ENCODE data around the gene MGAT5. TPM values are rescaled to one million over a fixed set of nuclear protein-coding genes. Genes with fewer than 3 reads are reported as not detected.
"Not testable (repeated sequence)": the region's sequence is repeated elsewhere in the genome, so short reads cannot be mapped to it uniquely, and the experiment has no call there.

The MGAT5 gene
- total and polyA plus RNA-seq, 7 donors, result 1.1 to 7.0 (median 2.1) TPM

DNA sequence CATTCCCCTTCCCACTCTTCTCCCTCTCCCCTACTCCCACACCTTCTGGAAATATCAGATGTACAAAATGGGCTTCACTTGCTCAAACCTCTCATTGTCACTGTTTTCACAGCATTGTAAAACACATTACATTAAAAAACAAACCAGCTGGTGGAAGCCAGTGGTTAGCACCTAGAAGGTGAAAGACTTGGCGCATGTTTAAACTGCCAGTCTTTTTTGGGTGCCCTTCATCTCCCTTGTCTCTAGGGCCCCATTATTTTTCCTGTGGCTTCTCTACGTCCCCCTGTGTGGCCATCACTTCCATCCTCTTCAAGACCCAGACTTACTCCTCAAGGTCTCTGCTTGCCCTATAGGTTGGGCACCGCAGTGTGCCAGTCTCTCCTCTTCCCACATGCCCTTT, 34.9 kb downstream of the MGAT5 start:
- DNase-seq, result no peak
- TF ChIP-seq, protein P1, sequence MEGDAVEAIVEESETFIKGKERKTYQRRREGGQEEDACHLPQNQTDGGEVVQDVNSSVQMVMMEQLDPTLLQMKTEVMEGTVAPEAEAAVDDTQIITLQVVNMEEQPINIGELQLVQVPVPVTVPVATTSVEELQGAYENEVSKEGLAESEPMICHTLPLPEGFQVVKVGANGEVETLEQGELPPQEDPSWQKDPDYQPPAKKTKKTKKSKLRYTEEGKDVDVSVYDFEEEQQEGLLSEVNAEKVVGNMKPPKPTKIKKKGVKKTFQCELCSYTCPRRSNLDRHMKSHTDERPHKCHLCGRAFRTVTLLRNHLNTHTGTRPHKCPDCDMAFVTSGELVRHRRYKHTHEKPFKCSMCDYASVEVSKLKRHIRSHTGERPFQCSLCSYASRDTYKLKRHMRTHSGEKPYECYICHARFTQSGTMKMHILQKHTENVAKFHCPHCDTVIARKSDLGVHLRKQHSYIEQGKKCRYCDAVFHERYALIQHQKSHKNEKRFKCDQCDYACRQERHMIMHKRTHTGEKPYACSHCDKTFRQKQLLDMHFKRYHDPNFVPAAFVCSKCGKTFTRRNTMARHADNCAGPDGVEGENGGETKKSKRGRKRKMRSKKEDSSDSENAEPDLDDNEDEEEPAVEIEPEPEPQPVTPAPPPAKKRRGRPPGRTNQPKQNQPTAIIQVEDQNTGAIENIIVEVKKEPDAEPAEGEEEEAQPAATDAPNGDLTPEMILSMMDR (IDR thresholded peaks at IDR 0.05), result no peak
- WGBS, 3 donors, result 94 to 98% (median 97%) methylated on average over 3 of the region's 3 CpGs
- Histone ChIP-seq H3K4me3 (no peak overlapping the region), H3K27ac (no peak overlapping the region), H3K4me1 (no peaks in the 10 kb centered on the region), H3K9me3 (no peaks in the 10 kb centered on the region), H3K27me3 (ENCODE audit: insufficient read depth in 3 of 3, low read length in 2 of 3) (no peaks in the 10 kb centered on the region), H3K36me3 (ENCODE audit: insufficient read depth in 1 of 2, low read depth in 1 of 2) (no peaks in the 10 kb centered on the region)
- intact Hi-C loops (cut with DNase I), result no loop called here
- ATAC-seq, result no peak

DNA sequence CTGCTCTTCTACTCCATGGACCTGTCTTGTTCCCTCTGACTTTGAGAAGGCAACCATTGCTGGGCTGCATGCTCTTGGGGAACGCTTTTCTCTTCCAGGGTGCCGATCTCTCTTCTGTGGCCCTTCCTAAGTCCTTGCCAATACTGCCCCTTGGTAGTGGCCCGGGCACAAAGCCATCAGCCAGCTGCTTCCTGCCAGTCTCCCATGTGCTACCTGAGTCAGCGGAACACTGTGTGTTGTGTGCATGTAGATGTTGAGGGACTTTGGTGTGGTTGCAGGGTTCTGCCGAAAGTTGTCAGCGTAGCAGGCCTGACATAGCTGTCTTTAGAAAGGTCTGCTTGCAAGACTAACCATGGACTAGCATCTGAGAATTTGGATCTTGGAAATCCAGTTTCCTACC, 35.4 kb downstream of the MGAT5 start:
- H3K27ac ChIP-seq, result no peak overlapping the region

DNA sequence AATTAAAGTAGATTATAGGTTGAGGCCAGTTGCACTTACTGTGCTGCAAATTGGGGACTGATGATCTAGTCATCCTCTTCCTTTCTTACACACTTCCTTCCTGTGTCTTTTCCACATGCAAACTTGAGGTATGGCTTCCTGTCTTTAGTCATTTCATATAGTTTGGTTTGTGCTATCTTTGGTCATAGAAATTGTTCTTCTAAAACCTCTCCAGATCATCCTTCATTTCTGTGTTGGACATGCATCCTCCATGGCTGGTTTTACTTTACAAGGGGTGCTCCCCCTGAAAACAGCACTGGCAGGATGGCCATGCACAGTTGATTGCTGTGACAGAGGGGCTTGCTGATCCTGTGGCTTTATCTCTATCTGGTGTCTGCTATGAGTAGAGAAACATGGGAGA, 36.5 kb downstream of the MGAT5 start:
- Histone ChIP-seq H3K36me3 (ENCODE audit: insufficient read depth in 1 of 2, low read depth in 1 of 2) (no peaks in the 10 kb centered on the region), H3K9me3 (no peaks in the 10 kb centered on the region), H3K4me1 (no peaks in the 10 kb centered on the region), H3K27ac (no peak overlapping the region), H3K4me3 (no peak overlapping the region), H3K27me3 (ENCODE audit: insufficient read depth in 3 of 3, low read length in 2 of 3) (no peaks in the 10 kb centered on the region)
- ATAC-seq (no peak), DNase-seq (no peak)
- intact Hi-C loops (cut with DNase I), result no loop called here
- TF ChIP-seq, protein P1 (IDR thresholded peaks at IDR 0.05), result no peak

More for the DNA sequence above, 35.4 kb downstream of the MGAT5 start:
- intact Hi-C loops (cut with DNase I), result no loop called here
- DNase-seq (no peak), ATAC-seq (no peak)
- 80 to 96% (median 95%) methylated on average over 6 of the region's 6 CpGs for WGBS, 3 donors
- no peak overlapping the region for H3K4me3 ChIP-seq
- no peaks in the 10 kb centered on the region for H3K4me1 ChIP-seq
- H3K36me3 ChIP-seq (ENCODE audit: insufficient read depth in 1 of 2, low read depth in 1 of 2), result no peaks in the 10 kb centered on the region
- no peaks in the 10 kb centered on the region for H3K27me3 ChIP-seq (ENCODE audit: insufficient read depth in 3 of 3, low read length in 2 of 3)
- TF ChIP-seq, protein P1 (IDR thresholded peaks at IDR 0.05), result no peak
- no peaks in the 10 kb centered on the region for H3K9me3 ChIP-seq

DNA sequence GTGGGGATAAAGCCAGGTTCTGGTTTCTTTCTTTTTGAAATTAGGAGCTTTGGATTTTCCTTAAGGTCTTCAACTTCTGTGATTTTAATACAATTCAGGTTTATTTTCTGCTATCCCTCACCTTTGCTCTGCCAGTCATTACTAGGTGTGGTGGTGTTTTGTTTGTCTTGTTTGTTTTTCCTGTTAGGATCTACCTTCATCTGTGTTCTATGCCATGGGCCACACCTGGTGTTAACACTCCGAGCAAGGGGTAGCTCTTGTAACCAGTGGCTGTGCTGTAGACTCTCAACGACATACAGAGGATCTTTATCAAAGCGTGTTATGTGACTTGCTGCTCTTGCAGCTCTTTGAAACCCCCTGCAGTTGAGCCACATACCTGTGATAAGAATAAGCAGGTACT, 38.6 kb downstream of the MGAT5 start:
- H3K4me1 ChIP-seq, result no peaks in the 10 kb centered on the region
- ATAC-seq (no peak), DNase-seq (no peak)
- H3K4me3 ChIP-seq, result no peak overlapping the region
- H3K27me3 ChIP-seq (ENCODE audit: insufficient read depth in 3 of 3, low read length in 2 of 3), result no peaks in the 10 kb centered on the region
- TF ChIP-seq, protein P1 (IDR thresholded peaks at IDR 0.05), result no peak
- H3K36me3 ChIP-seq (ENCODE audit: insufficient read depth in 1 of 2, low read depth in 1 of 2), result no peaks in the 10 kb centered on the region
- H3K27ac ChIP-seq, result no peak overlapping the region
- no peaks in the 10 kb centered on the region for H3K9me3 ChIP-seq
- intact Hi-C loops (cut with DNase I), result no loop called here
- WGBS, 3 donors, result 93 to 98% (median 94%) methylated on average over 3 of the region's 3 CpGs

DNA sequence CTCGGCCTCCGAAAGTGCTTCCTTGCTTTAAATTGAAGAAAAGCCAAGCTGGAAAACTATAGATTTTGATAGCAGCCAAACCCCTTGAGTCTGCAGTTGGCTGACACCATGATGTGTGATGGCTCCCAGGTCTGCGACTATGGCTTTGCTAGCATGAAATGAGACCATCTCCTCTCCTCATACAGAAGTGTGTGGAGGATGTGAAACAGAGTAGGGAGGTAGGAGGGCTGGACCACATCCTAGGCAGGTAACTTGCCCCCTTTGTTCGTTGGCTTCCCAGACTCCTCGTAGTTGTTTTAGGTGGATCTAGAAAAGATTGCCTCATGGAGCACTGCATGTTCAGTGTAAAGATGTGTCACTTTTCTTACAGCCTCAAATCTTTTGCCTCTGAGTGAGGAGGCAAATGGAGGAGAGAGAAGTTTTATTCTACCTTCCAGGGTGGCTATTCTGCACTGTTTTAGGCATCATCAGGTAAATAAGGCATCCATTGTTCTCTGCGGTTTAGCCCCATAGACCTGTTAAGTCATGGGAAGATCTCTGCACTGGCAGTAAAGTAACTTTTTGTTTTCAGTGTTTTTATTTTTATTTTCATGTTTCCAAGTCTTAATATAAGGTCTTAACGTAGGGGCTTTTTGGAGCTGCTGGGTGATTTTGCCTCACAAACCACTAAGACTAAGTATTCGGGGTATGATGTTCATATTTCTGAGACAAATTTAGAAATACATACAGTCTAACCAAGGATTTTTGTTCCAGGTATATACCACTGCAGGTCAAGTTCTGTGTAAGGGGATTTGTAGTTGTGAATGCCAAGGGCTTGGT, 40.1 kb downstream of the MGAT5 start:
- intact Hi-C loops (cut with DNase I), result no loop called here
- H3K36me3 ChIP-seq (ENCODE audit: insufficient read depth in 1 of 2, low read depth in 1 of 2), result no peaks in the 10 kb centered on the region
- 91 to 97% (median 97%) methylated on average over 8 of the region's 8 CpGs for WGBS, 3 donors
- no peaks in the 10 kb centered on the region for H3K27me3 ChIP-seq (ENCODE audit: insufficient read depth in 3 of 3, low read length in 2 of 3)
- DNase-seq, result no peak
- no peak overlapping the region for H3K27ac ChIP-seq
- no peak for ATAC-seq
- H3K4me1 ChIP-seq, result no peaks in the 10 kb centered on the region
- no peaks in the 10 kb centered on the region for H3K9me3 ChIP-seq
- H3K4me3 ChIP-seq, result no peak overlapping the region
- TF ChIP-seq, protein P1 (IDR thresholded peaks at IDR 0.05), result no peak

DNA sequence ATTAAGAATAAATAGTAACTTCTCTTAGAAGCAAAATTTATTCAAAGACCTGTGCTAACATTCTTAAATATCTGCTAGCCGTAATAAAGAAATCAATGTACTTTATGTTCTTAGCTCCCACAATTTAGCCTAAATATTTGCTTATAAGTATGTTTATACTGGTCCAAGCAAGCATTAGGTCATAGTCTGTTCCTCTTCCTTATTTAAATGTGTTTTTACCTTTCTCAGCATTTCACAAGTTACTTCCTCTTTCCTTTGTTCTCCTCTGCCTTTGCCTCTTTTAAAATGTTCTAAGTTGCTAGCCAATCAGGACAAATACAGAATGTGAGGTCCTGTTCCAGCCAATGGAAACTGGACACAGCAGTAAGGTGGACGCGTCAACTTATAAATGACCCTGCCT, 40.7 kb downstream of the MGAT5 start:
- H3K27ac ChIP-seq; H3K9me3 ChIP-seq; H3K36me3 ChIP-seq (ENCODE audit: insufficient read depth in 1 of 2, low read depth in 1 of 2); H3K27me3 ChIP-seq (ENCODE audit: insufficient read depth in 3 of 3, low read length in 2 of 3); intact Hi-C loops (cut with DNase I); ATAC-seq; DNase-seq; H3K4me1 ChIP-seq; H3K4me3 ChIP-seq: not testable (repeated sequence)
- 89 to 99% (median 95%) methylated on average over 3 of the region's 3 CpGs for WGBS, 3 donors

Measured in psoas muscle (tissue), 8 donors.